Upper lobe of left lung (tissue), 6 donors: Measurements from ENCODE around the gene TP53I11. TPM values are rescaled to one million over a fixed set of nuclear protein-coding genes. Genes with fewer than 3 reads are reported as not detected.

Source experiments
- ATAC-seq, 2 donors: fragments of 200-7000 bp; cut with Tn5 transposase; one replicate each; pipeline ENCODE4 v1.9.1; 2022; ENCODE audit warnings: mild to moderate bottlenecking in 2 of 2, moderate library complexity in 2 of 2; ENCODE audit not compliant: low FRiP score in 2 of 2
- DNase-seq, 2 donors: peaks; one replicate each; pipeline ENCODE4 v3.0.0-alpha.2; 2019 to 2020
- H3K27ac ChIP-seq, 4 donors: fragments of 200-600 bp; sonication (generic); one replicate each; pipeline ENCODE4 v1.5.1; 2016 to 2019
- H3K27me3 ChIP-seq, 4 donors: fragments of 200-600 bp; sonication (generic); one replicate each; pipeline ENCODE4 v1.5.1; 2017 to 2019
- H3K36me3 ChIP-seq, 4 donors: fragments of 200-600 bp; sonication (generic); one replicate each; pipeline ENCODE4 v1.5.1; 2016 to 2019
- H3K4me1 ChIP-seq, 4 donors: fragments of 200-600 bp; sonication (generic); one replicate each; pipeline ENCODE4 v1.5.1; 2018 to 2019
- H3K4me3 ChIP-seq, 4 donors: fragments of 200-600 bp; sonication (generic); one replicate each; pipeline ENCODE4 v1.5.1; 2017 to 2019; ENCODE audit warnings: mild to moderate bottlenecking in 2 of 4, moderate library complexity in 1 of 4
- H3K9me3 ChIP-seq, 4 donors: fragments of 200-600 bp; sonication (generic); one replicate each; pipeline ENCODE4 v1.5.1; 2018 to 2019
- CTCF ChIP-seq, 6 experiments: fragments of 450-650 bp in 4 of 6; fragments of 200-600 bp in 2 of 6; sonication (generic) in 2 of 6; IDR thresholded peaks; one replicate each; pipeline ENCODE4 v1.5.1; 2016 to 2019; ENCODE audit warnings: antibody characterized with exemption in 6 of 6
- EP300 ChIP-seq, 4 donors: sonication (generic); formaldehyde crosslinking; IDR thresholded peaks; one replicate each; pipeline ENCODE4 v1.5.1; 2017; ENCODE audit warnings: antibody characterized with exemption in 4 of 4, control low read depth in 2 of 4
- POLR2A ChIP-seq, 4 donors: fragments of 450-650 bp; IDR thresholded peaks; one replicate each; pipeline ENCODE4 v1.5.1; 2016 to 2017; ENCODE audit warnings: antibody characterized with exemption in 4 of 4, mild to moderate bottlenecking in 2 of 4
- POLR2AphosphoS5 ChIP-seq, 2 donors: sonication (generic); formaldehyde crosslinking; IDR thresholded peaks; one replicate each; pipeline ENCODE4 v1.5.1; 2017; ENCODE audit warnings: antibody characterized with exemption in 2 of 2
- WGBS, 2 donors: methylation state at CpG; one replicate each; pipeline ENCODE4 v1.1.5; 2017 to 2018; 5-methylcytosine and 5-hydroxymethylcytosine counted together
- total RNA-seq, 6 donors: library from RNA; depleted of rRNA in 4 of 6; stranded (reverse); fragments of >200 nt in 4 of 6; gene quantifications; one replicate each; pipeline versions ENCODE4 v1.1.0 to v1.2.1, GENCODE V29; 2016 to 2021
- donor health status: DM: no; HTN: no; CAD: no; lungs with moderate emphysema.
- donor health status: DM: no; HTN: yes; CAD: no; lungs with severe emphysema.

Gene TP53I11, protein sequence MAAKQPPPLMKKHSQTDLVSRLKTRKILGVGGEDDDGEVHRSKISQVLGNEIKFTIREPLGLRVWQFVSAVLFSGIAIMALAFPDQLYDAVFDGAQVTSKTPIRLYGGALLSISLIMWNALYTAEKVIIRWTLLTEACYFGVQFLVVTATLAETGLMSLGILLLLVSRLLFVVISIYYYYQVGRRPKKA
- 100 to 1,000 TPM in 3 of 6 donors, 10 to 100 TPM in 3; 55.3 to 127 (median 101) TPM for total RNA-seq

DNA sequence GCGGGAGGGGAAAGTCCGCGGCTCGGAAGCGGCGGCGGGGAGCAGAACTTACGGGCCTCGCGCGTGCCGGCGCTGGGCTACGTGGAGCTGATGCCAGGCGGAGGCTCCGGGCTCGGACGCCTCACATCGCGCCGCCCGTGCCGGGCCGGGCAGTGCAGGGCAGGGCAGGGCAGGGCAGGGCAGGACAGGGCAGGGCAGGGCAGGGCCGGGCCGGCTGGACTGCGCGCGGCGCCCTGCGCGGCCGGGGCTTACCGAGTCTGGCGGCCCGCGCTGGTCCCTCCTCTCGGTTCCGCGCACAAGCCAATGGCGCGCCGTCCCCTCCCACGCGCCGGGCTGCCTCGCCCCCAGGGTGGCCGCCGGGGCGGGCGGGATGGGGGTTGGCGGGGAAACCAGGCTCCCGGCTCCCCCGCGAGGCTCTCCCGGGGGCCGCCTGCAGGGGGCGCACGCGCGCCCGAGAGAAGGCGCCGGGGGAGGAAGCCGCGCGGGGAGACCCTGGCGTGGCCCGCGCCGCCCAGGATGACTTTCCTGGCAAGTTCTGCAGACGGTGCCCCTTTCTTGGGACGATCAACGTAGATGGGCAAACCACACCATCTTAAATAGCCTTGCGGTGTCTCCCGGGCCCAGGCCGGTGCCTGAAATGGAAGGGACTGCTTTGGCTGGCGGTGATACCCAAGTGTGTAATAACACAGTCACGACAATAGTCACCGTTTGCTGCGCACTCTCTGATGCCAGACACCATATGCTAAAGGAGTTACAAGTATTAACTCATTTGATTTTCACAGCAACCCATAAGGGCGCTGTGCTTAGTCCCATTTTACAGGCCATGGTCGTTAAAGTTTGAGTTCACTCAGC, at the start of gene TP53I11:
TP53I11 (minus strand) TSS at position 259 of the 852 bp plus-strand sequence. CDS start 12,548 bp downstream, outside the sequence.
- H3K4me3 ChIP-seq, result peak within 1 kb of the TSS; percentile 75 to 98 (median 93)
- TF ChIP-seq EP300 (IDR thresholded peaks at IDR 0.05), result no peak
- TF ChIP-seq POLR2AphosphoS5 (IDR thresholded peaks at IDR 0.05), result peak; percentile 44 to 77
- TF ChIP-seq CTCF (IDR thresholded peaks at IDR 0.05), result peak; percentile 59 to 93 (median 65)
- TF ChIP-seq POLR2A (IDR thresholded peaks at IDR 0.05), result peak in 3 of 4 donors; percentile 75 to 95 (median 83)
- WGBS, 2 donors, result 14 to 76% methylated on average over 6 to 54 of the region's 83 CpGs
- no peaks in the 10 kb centered on the region for H3K27me3 ChIP-seq
- H3K27ac ChIP-seq, result peak within 1 kb of the TSS; percentile 79 to 95 (median 88)
- H3K36me3 ChIP-seq, result peaks cover 0 to 2% (median 0%) of the 10 kb centered on the region in 4 donors
- no peaks in the 10 kb centered on the region for H3K9me3 ChIP-seq
- peak; percentile 85 to 87 for ATAC-seq
- H3K4me1 ChIP-seq, result peaks cover 27 to 66% (median 48%) of the 10 kb centered on the region in 4 donors
- peak; percentile 90 to 97 for DNase-seq

- no peak for TF ChIP-seq POLR2AphosphoS5 (IDR thresholded peaks at IDR 0.05)
- no peak for TF ChIP-seq EP300 (IDR thresholded peaks at IDR 0.05)
- no peak for TF ChIP-seq POLR2A (IDR thresholded peaks at IDR 0.05)
- no peak for TF ChIP-seq CTCF (IDR thresholded peaks at IDR 0.05)
- ATAC-seq, result peak in 1 of 2 donors; percentile 34
- H3K4me3 ChIP-seq, result no peak overlapping the region
- no peaks in the 10 kb centered on the region for H3K9me3 ChIP-seq
- 93 to 100% methylated on average over 2 of the region's 2 CpGs for WGBS, 2 donors
- no peak for DNase-seq
- H3K27ac ChIP-seq, result no peak overlapping the region
- no peaks in the 10 kb centered on the region for H3K36me3 ChIP-seq
- H3K4me1 ChIP-seq, result no peaks in the 10 kb centered on the region
- no peaks in the 10 kb centered on the region for H3K27me3 ChIP-seq
Observed at GRCh38 chr11:44999068-44999467, 48.4 kb upstream of the TP53I11 start.

DNA sequence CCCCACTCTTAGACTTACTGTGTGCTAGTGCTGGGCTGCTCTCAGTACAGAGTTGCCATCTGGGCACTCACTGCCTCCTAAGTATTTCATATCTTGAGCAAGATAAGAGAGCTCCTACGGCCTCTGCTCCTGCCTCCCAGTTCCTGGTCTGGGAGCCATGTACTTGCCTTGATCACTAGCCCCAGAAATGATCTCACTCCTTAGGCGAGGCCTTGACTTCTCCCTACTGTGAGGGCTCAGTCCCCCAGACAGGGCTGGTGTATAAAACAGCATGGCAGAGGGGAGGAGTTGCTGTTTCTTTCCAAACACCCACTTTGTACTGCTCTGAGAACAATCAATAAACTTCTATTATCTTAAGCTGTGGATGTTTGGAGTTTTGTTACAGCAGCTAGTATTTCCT, 47.4 kb upstream of the TP53I11 start:
- WGBS, 2 donors, result 79 to 81% methylated on average over 2 of the region's 2 CpGs
- TF ChIP-seq POLR2A (IDR thresholded peaks at IDR 0.05) (no peak), POLR2AphosphoS5 (IDR thresholded peaks at IDR 0.05) (no peak), CTCF (IDR thresholded peaks at IDR 0.05) (no peak), EP300 (IDR thresholded peaks at IDR 0.05) (no peak)

GRCh38 chr11:44997566-44997965, 46.9 kb upstream of the TP53I11 start:
- Histone ChIP-seq H3K4me3 (no peak overlapping the region), H3K9me3 (no peaks in the 10 kb centered on the region), H3K27me3 (no peaks in the 10 kb centered on the region), H3K36me3 (no peaks in the 10 kb centered on the region), H3K4me1 (peaks cover 0 to under 1% (median 0%) of the 10 kb centered on the region in 4 donors), H3K27ac (no peak overlapping the region)
- DNase-seq (no peak), ATAC-seq (no peak)
- TF ChIP-seq POLR2AphosphoS5 (IDR thresholded peaks at IDR 0.05) (no peak), POLR2A (IDR thresholded peaks at IDR 0.05) (no peak), CTCF (IDR thresholded peaks at IDR 0.05) (no peak), EP300 (IDR thresholded peaks at IDR 0.05) (no peak)
- 89 to 91% methylated on average over 5 of the region's 5 CpGs for WGBS, 2 donors

More for the DNA sequence above, 47.4 kb upstream of the TP53I11 start:
- Histone ChIP-seq H3K4me1 (no peaks in the 10 kb centered on the region), H3K9me3 (no peaks in the 10 kb centered on the region), H3K4me3 (no peak overlapping the region), H3K27me3 (no peaks in the 10 kb centered on the region), H3K27ac (no peak overlapping the region), H3K36me3 (no peaks in the 10 kb centered on the region)
- ATAC-seq (peak in 1 of 2 donors; percentile 21), DNase-seq (no peak)
